GM12892 (cell line): ENCODE measurements around the gene VWF.

ENCODE experiments used
- POLR2A ChIP-seq: IDR thresholded peaks from 2 replicates; pipeline ENCODE4 v1.6.1; 2011; ENCODE audit warnings: low read depth, low read length, control low read depth
- TAF1 ChIP-seq: IDR thresholded peaks from 2 replicates; pipeline ENCODE4 v1.6.1; 2011; ENCODE audit warnings: low read depth, mild to moderate bottlenecking, control low read depth, low read length, borderline replicate concordance

DNA sequence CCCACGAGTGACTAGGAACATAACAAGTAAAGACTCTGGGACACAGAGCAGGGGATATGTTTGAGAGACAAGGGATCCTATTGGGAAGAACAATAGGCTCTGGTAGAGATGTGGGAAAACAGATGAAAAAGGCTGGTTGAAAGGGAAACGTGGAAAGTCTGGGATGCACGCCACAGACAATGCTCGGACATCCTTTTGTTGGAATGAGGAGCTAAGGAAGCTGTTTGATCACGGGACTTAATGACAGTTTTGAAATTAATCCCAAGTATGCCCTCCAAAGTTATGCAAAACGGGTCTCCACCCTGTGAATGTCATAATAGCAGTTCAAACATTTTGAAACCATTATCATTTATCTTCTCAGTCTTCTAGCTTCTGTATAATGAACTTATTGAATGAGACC, 147.8 kb downstream of the VWF start:
- no peak for TF ChIP-seq POLR2A
- no peak for TF ChIP-seq TAF1
